HCT116 (cell line): ENCODE results near the gene RAB31. TPM values are rescaled to one million over a fixed set of nuclear protein-coding genes. Genes with fewer than 3 reads are reported as not detected.

Experiments
- ATAC-seq: fragments of 200-7000 bp; cut with Tn5 transposase; 2 replicates; pipeline ENCODE4 v1.9.1; 2020; ENCODE audit warnings: mild to moderate bottlenecking, moderate library complexity
- BruUV-seq: library from RNA; stranded (reverse); fragments of 400-500 nt; replicated peaks from 2 replicates; lab custom pipeline; 2021; lab: Mats Ljungman, UMichigan
- CTCF ChIA-PET: fragments of 300-600 bp; sonication (Branson Sonifier 250); formaldehyde crosslinking; loops from one replicate; lab custom pipeline; 2021; ENCODE audit warnings: antibody characterized with exemption; lab: Charles Lee
- POLR2A ChIA-PET: fragments of 300-600, 350-600 bp; sonication (Branson Sonifier 250); formaldehyde crosslinking; loops from one replicate; lab custom pipeline; 2021; ENCODE audit warnings: antibody characterized with exemption; lab: Charles Lee
- RAD21 ChIA-PET, 2 experiments: fragments of 300-600 bp; sonication (Branson Sonifier 250); formaldehyde crosslinking; loops; one replicate each; lab custom pipeline; 2023; ENCODE audit warnings: low total read pairs in 2 of 2; ENCODE audit not compliant: uncharacterized antibody in 2 of 2, unreplicated experiment in 2 of 2, low non-redundant PET in 1 of 2; lab: Charles Lee
- DNase-seq: peaks from one replicate; pipeline ENCODE4 v3.0.0-alpha.2; 2010; ENCODE audit warnings: low read depth, low spot score
- H2AFZ ChIP-seq: fragments of 200-600 bp; shearing (Covaris generic), sonication (generic); 2 replicates; pipeline ENCODE4 v1.6.1; 2017; ENCODE audit warnings: low read depth, mixed run types, mixed read lengths, antibody characterized with exemption, low read length; ENCODE audit not compliant: poor library complexity, severe bottlenecking
- H3K27ac ChIP-seq: 2 replicates; pipeline ENCODE4 v1.5.1; 2012; ENCODE audit warnings: low read depth, low read length
- H3K27me3 ChIP-seq: fragments of 200-600 bp; sonication (generic); 2 replicates; pipeline ENCODE4 v1.6.1; 2016; ENCODE audit warnings: mixed run types, low read length, mixed read lengths; ENCODE audit not compliant: insufficient read depth
- H3K36me3 ChIP-seq, 2 experiments: fragments of 200-500 bp in 1 of 2; fragments of 200-600 bp in 1 of 2; sonication (Bioruptor generic) in 1 of 2; sonication (generic) in 1 of 2; 2 replicates each; pipeline versions ENCODE4 v1.5.1 to v1.6.1; 2014 to 2016; ENCODE audit warnings: low read length in 2 of 2, inconsistent platforms in 1 of 2, mixed read lengths in 1 of 2, mixed run types in 1 of 2; ENCODE audit not compliant: insufficient read depth in 2 of 2, control insufficient read depth in 1 of 2
- H3K4me1 ChIP-seq, 2 experiments: fragments of 200-600 bp in 1 of 2; sonication (generic) in 1 of 2; 2 replicates each; pipeline versions ENCODE4 v1.5.1 to v1.6.1; 2012 to 2017; ENCODE audit warnings: low read length in 2 of 2, inconsistent platforms in 1 of 2, mild to moderate bottlenecking in 1 of 2, mixed read lengths in 1 of 2, mixed run types in 1 of 2, moderate library complexity in 1 of 2; ENCODE audit not compliant: insufficient read depth in 2 of 2, control insufficient read depth in 1 of 2
- H3K4me2 ChIP-seq: fragments of 200-600 bp; sonication (generic); 2 replicates; pipeline ENCODE4 v1.6.1; 2017; ENCODE audit warnings: mixed run types, low read length, mixed read lengths
- H3K4me3 ChIP-seq, 2 experiments: fragments of 200-600 bp in 1 of 2; sonication (generic) in 1 of 2; replicated peaks in 1 of 2; 2 replicates each; pipeline ENCODE4 v1.5.1; 2011 to 2016; ENCODE audit warnings: low read length in 2 of 2, control low read depth in 1 of 2, low read depth in 1 of 2, mild to moderate bottlenecking in 1 of 2, mixed read lengths in 1 of 2, mixed run types in 1 of 2
- H3K79me2 ChIP-seq: fragments of 200-600 bp; sonication (generic); 2 replicates; pipeline ENCODE4 v1.6.1; 2017; ENCODE audit warnings: mild to moderate bottlenecking, mixed run types, low read length, moderate library complexity, mixed read lengths; ENCODE audit not compliant: insufficient read depth
- H3K9ac ChIP-seq: fragments of 200-600 bp; sonication (generic); 2 replicates; pipeline ENCODE4 v1.6.1; 2016; ENCODE audit warnings: low read length, mixed read lengths
- H3K9me2 ChIP-seq: fragments of 200-600 bp; sonication (generic), shearing (Covaris generic); 2 replicates; pipeline ENCODE4 v1.6.1; 2017; ENCODE audit warnings: mixed run types, mild to moderate bottlenecking, moderate library complexity; ENCODE audit not compliant: insufficient read depth
- H3K9me3 ChIP-seq, 2 experiments: fragments of 200-500 bp in 1 of 2; fragments of 200-600 bp in 1 of 2; sonication (Bioruptor generic) in 1 of 2; sonication (generic) in 1 of 2; 2 replicates each; pipeline ENCODE4 v1.6.1; 2014 to 2017; ENCODE audit warnings: low read length in 2 of 2, mixed read lengths in 2 of 2, inconsistent platforms in 1 of 2, low read depth in 1 of 2, mild to moderate bottlenecking in 1 of 2, mixed run types in 1 of 2, moderate library complexity in 1 of 2; ENCODE audit not compliant: control insufficient read depth in 1 of 2, insufficient read depth in 1 of 2
- H4K20me1 ChIP-seq: fragments of 200-600 bp; sonication (generic), shearing (Covaris generic); 2 replicates; pipeline ENCODE4 v1.6.1; 2017; ENCODE audit warnings: mixed run types, mild to moderate bottlenecking, moderate library complexity; ENCODE audit not compliant: insufficient read depth
- ATF3 ChIP-seq: IDR thresholded peaks from 2 replicates; pipeline ENCODE4 v1.6.1; 2012
- CEBPB ChIP-seq: IDR thresholded peaks from 2 replicates; pipeline ENCODE4 v1.6.1; 2012; ENCODE audit warnings: low read depth
- ELF1 ChIP-seq: IDR thresholded peaks from 2 replicates; pipeline ENCODE4 v1.6.1; 2012; ENCODE audit warnings: low read depth, borderline replicate concordance
- EZH2phosphoT487 ChIP-seq: fragments of 200-600 bp; IDR thresholded peaks from 2 replicates; pipeline ENCODE4 v1.6.1; 2018; ENCODE audit warnings: antibody characterized with exemption, borderline replicate concordance
- FOSL1 ChIP-seq: IDR thresholded peaks from 2 replicates; pipeline ENCODE4 v1.6.1; 2012; ENCODE audit warnings: low read depth
- MAX ChIP-seq: IDR thresholded peaks from 2 replicates; pipeline ENCODE4 v1.6.1; 2012
- POLR2A ChIP-seq: IDR thresholded peaks from 2 replicates; pipeline ENCODE4 v1.7.0; 2011; ENCODE audit warnings: borderline replicate concordance; ENCODE audit not compliant: insufficient read depth, insufficient read length; ENCODE audit errors: extremely low read depth
- POLR2AphosphoS5 ChIP-seq: IDR thresholded peaks from 2 replicates; pipeline ENCODE4 v1.6.1; 2011; ENCODE audit warnings: mild to moderate bottlenecking, low read depth, low read length, moderate library complexity
- RAD21 ChIP-seq: IDR thresholded peaks from 2 replicates; pipeline ENCODE4 v1.6.1; 2012; ENCODE audit warnings: low read depth, mild to moderate bottlenecking
- REST ChIP-seq: IDR thresholded peaks from 2 replicates; pipeline ENCODE4 v1.6.1; 2012; ENCODE audit warnings: low read depth
- SP1 ChIP-seq: IDR thresholded peaks from 2 replicates; pipeline ENCODE4 v1.6.1; 2012; ENCODE audit warnings: low read depth
- TCF7L2 ChIP-seq: IDR thresholded peaks from 2 replicates; pipeline ENCODE4 v1.7.0; 2011; ENCODE audit warnings: borderline replicate concordance, inconsistent platforms; ENCODE audit not compliant: insufficient read depth, insufficient read length; ENCODE audit errors: extremely low read depth
- YY1 ChIP-seq: IDR thresholded peaks from 2 replicates; pipeline ENCODE4 v1.6.1; 2011; ENCODE audit warnings: low read length, low read depth, moderate library complexity, mild to moderate bottlenecking; ENCODE audit not compliant: insufficient replicate concordance; ENCODE audit errors: extremely low read depth
- intact Hi-C: fragments of 100-400 bp; cut with micrococcal nuclease; formaldehyde crosslinking; loops from 2 replicates; pipeline ENCODE4 v1.10.0; 2022
- total RNA-seq: library from RNA; stranded (reverse); gene quantifications from one replicate; pipeline ENCODE4 v1.2.1, GENCODE V29; 2021; ENCODE audit not compliant: unreplicated experiment

Gene RAB31
- total RNA-seq, 1 experiment from 2014 or later = 46.9 TPM

- ATAC-seq = no peak
- Histone ChIP-seq H3K4me3 (no peak overlapping the region), H3K36me3 (no peaks in the 10 kb centered on the region), H3K9ac (no peak overlapping the region), H3K27me3 (no peaks in the 10 kb centered on the region), H3K4me2 (no peak overlapping the region), H3K27ac (no peak overlapping the region), H3K9me2 (no peaks in the 10 kb centered on the region), H2AFZ (no peak overlapping the region), H3K4me1 (no peaks in the 10 kb centered on the region; a peak in 1 of 4 replicates), H3K9me3 (no peaks in the 10 kb centered on the region), H3K79me2 (no peaks in the 10 kb centered on the region), H4K20me1 (no peaks in the 10 kb centered on the region)
- no TSS peak for BruUV-seq
- DNase-seq = no peak
- CTCF ChIA-PET = no interaction called here
- TF ChIP-seq RAD21 (no peak), TCF7L2 (no peak), EZH2phosphoT487 (no peak), ATF3 (no peak), CEBPB (no peak), FOSL1 (no peak), SP1 (no peak), POLR2AphosphoS5 (no peak), MAX (no peak), POLR2A (no peak), ELF1 (no peak), REST (no peak), YY1 (no peak)
- RAD21 ChIA-PET = no interaction called here
- intact Hi-C loops = no loop called here
- POLR2A ChIA-PET = no interaction called here
These were observed 82.2 kb downstream of the RAB31 start for GRCh38 chr18:9790261-9790660.
